GM12878 (cell line): ENCODE data around the gene VBP1. TPM values are rescaled to one million over a fixed set of nuclear protein-coding genes. Genes with fewer than 3 reads are reported as not detected.

Experiments used
- DPF2 ChIP-seq: fragments of 450-650 bp; IDR thresholded peaks from 2 replicates; pipeline ENCODE4 v1.6.1; 2017; ENCODE audit warnings: mild to moderate bottlenecking
- E2F8 ChIP-seq: fragments of 450-650 bp; IDR thresholded peaks from 2 replicates; pipeline ENCODE4 v1.6.1; 2018; ENCODE audit warnings: mild to moderate bottlenecking, low read depth, moderate library complexity; ENCODE audit not compliant: partially characterized antibody
- ELK1 ChIP-seq: IDR thresholded peaks from 2 replicates; pipeline ENCODE4 v1.6.1; 2012; ENCODE audit warnings: low read depth, low read length, improper control_type of control experiment
- EP300 ChIP-seq, 2 experiments: fragments of 150-350 bp in 1 of 2; IDR thresholded peaks; 2 replicates each; pipeline ENCODE4 v1.6.1; 2011 to 2012; ENCODE audit warnings: low read depth in 2 of 2, low read length in 2 of 2, borderline replicate concordance in 1 of 2, improper control_type of control experiment in 1 of 2, inconsistent platforms in 1 of 2; ENCODE audit not compliant: control insufficient read depth in 1 of 2
- FOXK2 ChIP-seq: fragments of 450-650 bp; IDR thresholded peaks from 2 replicates; pipeline ENCODE4 v1.6.1; 2017; ENCODE audit warnings: mild to moderate bottlenecking, moderate library complexity
- IKZF1 ChIP-seq: fragments of 450-650 bp; conservative IDR thresholded peaks from 2 replicates; pipeline ENCODE4 v1.6.1; 2017; ENCODE audit warnings: antibody characterized with exemption, mild to moderate bottlenecking
- IKZF2 ChIP-seq, 2 experiments: fragments of 450-650 bp; IDR thresholded peaks; 2 replicates each; pipeline ENCODE4 v1.6.1; 2017; ENCODE audit warnings: mild to moderate bottlenecking in 2 of 2, moderate library complexity in 2 of 2
- MYB ChIP-seq: fragments of 150-350 bp; IDR thresholded peaks from 2 replicates; pipeline ENCODE4 v1.6.1; 2014; ENCODE audit warnings: mild to moderate bottlenecking, low read depth, low read length, borderline replicate concordance
- PKNOX1 ChIP-seq: fragments of 450-650 bp; IDR thresholded peaks from 2 replicates; pipeline ENCODE4 v1.6.1; 2016; ENCODE audit warnings: mild to moderate bottlenecking
- RCOR1 ChIP-seq: conservative IDR thresholded peaks from 2 replicates; pipeline ENCODE4 v1.6.1; 2012; ENCODE audit warnings: low read depth, low read length, improper control_type of control experiment
- SKIL ChIP-seq: fragments of 450-650 bp; IDR thresholded peaks from 2 replicates; pipeline ENCODE4 v1.6.1; 2017; ENCODE audit warnings: mild to moderate bottlenecking, low read depth, inconsistent platforms; ENCODE audit not compliant: poor library complexity, severe bottlenecking
- polyA plus RNA-seq, 11 experiments: library from polyadenylated mRNA; depleted of rRNA in 4 of 11; unstranded in 6 of 11; stranded (reverse) in 5 of 11; fragments of >200 nt; fragmentation: Nextera tagmentation in 4 of 11; fragmentation: Illumina TruSeq in 1 of 11; extraction: Ambion mirVana in 4 of 11; extraction: Trizol in 1 of 11; gene quantifications; 1 replicate in 1 of 11; 2 replicates in 10 of 11; pipeline versions ENCODE4 v1.2.1 to v1.2.3, GENCODE V29; 2011 to 2016; ENCODE audit warnings: inconsistent platforms in 2 of 11, missing spikeins in 2 of 11, low read depth in 1 of 11
- total RNA-seq, 4 experiments: library from RNA; depleted of rRNA in 3 of 4; stranded (reverse); fragments of >200 nt in 3 of 4; fragmentation: Illumina TruSeq in 1 of 4; extraction: Trizol in 1 of 4; gene quantifications; 2 replicates each; pipeline versions ENCODE4 v1.2.1 to v1.2.3, GENCODE V29; 2013 to 2021

The VBP1 gene
- total and polyA plus RNA-seq, 10 of the 15 experiments (the other 5 are each of a cell fraction or from before 2014, with no cell fraction given) = 56.4 to 182 (median 102) TPM

- no peak for TF ChIP-seq MYB
- no peak for TF ChIP-seq PKNOX1
- TF ChIP-seq FOXK2 = no peak
- TF ChIP-seq IKZF2 (IDR thresholded peaks at IDR 0.05) = no peak
- 0 out of 2 replicates have a peak, but pooled peaks have one; percentile 24 for TF ChIP-seq DPF2
- peak; percentile 71; the same call in 1 of the 2 replicates for TF ChIP-seq RCOR1
- no peak for TF ChIP-seq ELK1
- TF ChIP-seq SKIL = no peak
- TF ChIP-seq E2F8 = no peak
- TF ChIP-seq IKZF1 = peak; percentile 48; the same call in 1 of the 2 replicates
- TF ChIP-seq EP300 (IDR thresholded peaks at IDR 0.05; ENCODE audit: borderline replicate concordance in 1 of 2, control insufficient read depth in 1 of 2, low read depth in 2 of 2, low read length in 2 of 2) = no peak
- TF ChIP-seq, all 136 proteins: peak for 21
Observed at GRCh38 chrX:155263854-155264628, 47.8 kb downstream of the VBP1 start, which contains the start of gene RAB39B (continued).
